ENCODE results near the gene MEPCE. TPM values are rescaled to one million over a fixed set of nuclear protein-coding genes. Genes with fewer than 3 reads are reported as not detected.

The MEPCE gene
- total RNA-seq, 1 donor from 2014 or later, result 32.9 TPM

DNA sequence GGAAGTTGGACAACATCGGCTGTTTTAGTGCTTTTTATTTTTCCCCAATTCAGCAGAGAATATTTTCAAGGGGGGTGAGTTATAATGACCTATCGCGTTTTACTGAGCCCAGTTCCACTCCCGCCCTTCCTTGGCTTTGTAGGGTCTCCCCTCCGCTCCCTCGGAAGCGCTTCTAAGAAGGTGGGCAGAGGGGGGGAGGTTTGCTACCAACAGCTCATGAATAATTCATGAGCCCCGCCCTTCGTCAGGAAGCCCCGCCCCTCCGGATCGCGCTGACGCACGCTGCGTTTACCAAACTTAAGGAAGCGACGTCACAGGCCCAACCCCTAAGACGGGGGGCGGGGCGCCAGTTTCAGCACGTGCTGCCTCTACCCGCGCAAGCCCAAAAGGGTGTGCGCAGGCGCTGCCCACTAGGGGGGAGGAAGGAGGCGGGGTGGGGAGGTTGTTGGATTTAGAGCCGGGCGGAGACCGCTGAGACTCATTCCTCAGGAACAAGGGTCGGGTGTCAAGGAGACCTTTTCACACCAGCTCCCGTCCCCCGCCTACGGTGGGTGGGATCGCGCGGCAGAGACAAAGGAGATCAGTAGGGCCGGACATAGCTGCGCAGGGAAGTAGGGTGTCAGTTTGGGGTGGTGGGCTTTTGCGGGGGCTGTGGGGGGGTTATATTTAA lies 529 bp upstream of the MEPCE start:
- Histone ChIP-seq H3K4me3 (peak overlapping the region; percentile 74 to 82), H3K9me3 (no peaks in the 10 kb centered on the region), H3K27me3 (no peaks in the 10 kb centered on the region), H3K4me1 (peaks cover 4 to 22% of the 10 kb centered on the region in 2 donors), H3K36me3 (peaks cover 7 to 23% of the 10 kb centered on the region in 2 donors), H3K27ac (peak overlapping the region; percentile 99 to 100)
- peak; percentile 100 for DNase-seq (ENCODE audit: low spot score in 2 of 2)
- TF ChIP-seq, protein P1, sequence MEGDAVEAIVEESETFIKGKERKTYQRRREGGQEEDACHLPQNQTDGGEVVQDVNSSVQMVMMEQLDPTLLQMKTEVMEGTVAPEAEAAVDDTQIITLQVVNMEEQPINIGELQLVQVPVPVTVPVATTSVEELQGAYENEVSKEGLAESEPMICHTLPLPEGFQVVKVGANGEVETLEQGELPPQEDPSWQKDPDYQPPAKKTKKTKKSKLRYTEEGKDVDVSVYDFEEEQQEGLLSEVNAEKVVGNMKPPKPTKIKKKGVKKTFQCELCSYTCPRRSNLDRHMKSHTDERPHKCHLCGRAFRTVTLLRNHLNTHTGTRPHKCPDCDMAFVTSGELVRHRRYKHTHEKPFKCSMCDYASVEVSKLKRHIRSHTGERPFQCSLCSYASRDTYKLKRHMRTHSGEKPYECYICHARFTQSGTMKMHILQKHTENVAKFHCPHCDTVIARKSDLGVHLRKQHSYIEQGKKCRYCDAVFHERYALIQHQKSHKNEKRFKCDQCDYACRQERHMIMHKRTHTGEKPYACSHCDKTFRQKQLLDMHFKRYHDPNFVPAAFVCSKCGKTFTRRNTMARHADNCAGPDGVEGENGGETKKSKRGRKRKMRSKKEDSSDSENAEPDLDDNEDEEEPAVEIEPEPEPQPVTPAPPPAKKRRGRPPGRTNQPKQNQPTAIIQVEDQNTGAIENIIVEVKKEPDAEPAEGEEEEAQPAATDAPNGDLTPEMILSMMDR (IDR thresholded peaks at IDR 0.05), result peak in 2 of 3 experiments; percentile 7 to 49
- intact Hi-C loops (cut with DNase I), result loop anchor here (1.0 to 10.0 kb wide), 5 partner anchors 50 to 438 kb away; partner anchors contain the start of genes GNB2, MBLAC1, TRIP6 and TSC22D4

DNA sequence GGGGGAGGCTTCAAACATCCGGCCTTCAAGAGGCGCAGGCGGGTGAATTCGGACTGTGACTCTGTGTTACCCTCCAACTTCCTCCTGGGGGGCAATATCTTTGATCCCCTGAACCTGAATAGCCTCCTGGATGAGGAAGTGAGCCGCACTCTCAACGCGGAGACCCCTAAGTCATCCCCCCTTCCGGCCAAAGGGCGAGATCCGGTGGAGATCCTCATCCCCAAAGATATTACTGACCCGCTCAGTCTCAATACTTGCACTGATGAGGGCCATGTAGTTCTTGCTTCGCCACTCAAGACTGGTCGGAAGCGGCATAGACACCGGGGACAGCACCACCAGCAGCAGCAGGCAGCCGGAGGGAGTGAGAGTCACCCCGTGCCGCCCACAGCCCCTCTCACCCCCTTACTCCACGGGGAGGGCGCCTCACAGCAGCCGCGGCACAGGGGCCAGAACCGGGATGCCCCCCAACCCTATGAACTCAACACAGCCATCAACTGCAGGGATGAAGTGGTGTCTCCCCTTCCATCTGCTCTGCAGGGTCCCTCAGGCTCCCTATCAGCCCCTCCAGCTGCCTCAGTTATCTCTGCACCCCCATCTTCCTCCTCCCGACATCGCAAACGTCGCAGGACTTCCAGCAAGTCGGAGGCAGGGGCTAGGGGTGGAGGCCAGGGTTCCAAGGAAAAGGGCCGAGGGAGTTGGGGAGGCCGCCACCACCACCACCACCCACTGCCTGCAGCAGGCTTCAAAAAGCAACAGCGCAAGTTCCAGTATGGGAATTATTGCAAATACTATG lies 1.1 kb downstream of the MEPCE start:
- H3K9me3 ChIP-seq, result no peaks in the 10 kb centered on the region
- no peaks in the 10 kb centered on the region for H3K27me3 ChIP-seq
- peak overlapping the region; percentile 74 to 82 for H3K4me3 ChIP-seq
- intact Hi-C loops (cut with DNase I), result loop anchor here (10.0 kb wide), 1 partner anchor 814 kb away; the partner anchor contains the start of gene FIS1
- TF ChIP-seq, protein P1 (IDR thresholded peaks at IDR 0.05), result no peak
- peak in 1 of 2 donors; percentile 68 for DNase-seq (ENCODE audit: low spot score in 2 of 2)
- peaks cover 11 to 26% of the 10 kb centered on the region in 2 donors for H3K36me3 ChIP-seq
- H3K4me1 ChIP-seq, result peaks cover 8 to 33% of the 10 kb centered on the region in 2 donors
- H3K27ac ChIP-seq, result peak overlapping the region; percentile 99 to 100

DNA sequence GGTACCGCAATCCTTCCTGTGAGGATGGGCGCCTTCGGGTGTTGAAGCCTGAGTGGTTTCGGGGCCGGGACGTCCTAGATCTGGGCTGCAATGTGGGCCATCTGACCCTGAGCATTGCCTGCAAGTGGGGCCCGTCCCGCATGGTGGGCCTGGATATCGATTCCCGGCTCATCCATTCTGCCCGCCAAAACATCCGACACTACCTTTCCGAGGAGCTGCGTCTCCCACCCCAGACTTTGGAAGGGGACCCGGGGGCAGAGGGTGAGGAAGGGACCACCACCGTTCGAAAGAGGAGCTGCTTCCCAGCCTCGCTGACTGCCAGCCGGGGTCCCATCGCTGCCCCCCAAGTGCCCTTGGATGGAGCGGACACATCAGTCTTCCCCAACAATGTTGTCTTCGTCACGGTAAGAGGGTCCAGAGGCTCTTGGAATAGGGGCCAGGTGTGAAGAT lies 1.7 kb downstream of the MEPCE start:
- H3K4me3 ChIP-seq, result peak overlapping the region in 1 of 2 donors; percentile 82
- TF ChIP-seq, protein P1 (IDR thresholded peaks at IDR 0.05), result no peak
- peaks cover 11 to 26% of the 10 kb centered on the region in 2 donors for H3K36me3 ChIP-seq
- intact Hi-C loops (cut with DNase I), result loop anchor here (10.0 kb wide), 1 partner anchor 813 kb away; the partner anchor contains the start of gene FIS1
- no peaks in the 10 kb centered on the region for H3K9me3 ChIP-seq
- H3K27ac ChIP-seq, result peak overlapping the region; percentile 99 to 100
- H3K4me1 ChIP-seq, result peaks cover 8 to 33% of the 10 kb centered on the region in 2 donors
- H3K27me3 ChIP-seq, result no peaks in the 10 kb centered on the region
- peak in 1 of 2 donors; percentile 70 for DNase-seq (ENCODE audit: low spot score in 2 of 2)

DNA sequence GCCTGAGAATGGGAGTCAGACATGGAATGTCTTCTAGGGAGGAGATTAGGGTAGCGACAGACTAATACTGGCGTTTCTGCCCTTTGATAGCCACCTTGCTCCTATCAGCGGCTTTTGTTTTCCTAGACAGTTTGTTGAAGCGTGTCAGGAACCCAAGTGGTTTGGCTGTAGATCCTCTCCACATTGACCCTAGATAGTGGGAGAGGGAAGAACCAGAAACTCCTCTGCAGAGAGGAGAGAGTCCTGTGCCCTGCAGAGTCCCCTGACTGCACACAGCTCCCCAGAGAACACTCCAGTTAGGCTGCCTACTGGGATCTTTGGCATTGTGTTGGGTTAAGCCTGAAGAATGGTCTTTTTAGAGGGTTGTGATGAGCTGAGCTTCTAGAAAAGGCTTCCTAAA lies 2.4 kb downstream of the MEPCE start:
- H3K4me3 ChIP-seq, result no peak overlapping the region
- TF ChIP-seq, protein P1 (IDR thresholded peaks at IDR 0.05), result no peak
- no peak overlapping the region for H3K27ac ChIP-seq
- intact Hi-C loops (cut with DNase I), result loop anchor here (10.0 kb wide), 1 partner anchor 813 kb away; the partner anchor contains the start of gene FIS1
- peaks cover 8 to 33% of the 10 kb centered on the region in 2 donors for H3K4me1 ChIP-seq
- no peaks in the 10 kb centered on the region for H3K9me3 ChIP-seq
- H3K36me3 ChIP-seq, result peaks cover 11 to 26% of the 10 kb centered on the region in 2 donors
- H3K27me3 ChIP-seq, result no peaks in the 10 kb centered on the region
- DNase-seq (ENCODE audit: low spot score in 2 of 2), result no peak

DNA sequence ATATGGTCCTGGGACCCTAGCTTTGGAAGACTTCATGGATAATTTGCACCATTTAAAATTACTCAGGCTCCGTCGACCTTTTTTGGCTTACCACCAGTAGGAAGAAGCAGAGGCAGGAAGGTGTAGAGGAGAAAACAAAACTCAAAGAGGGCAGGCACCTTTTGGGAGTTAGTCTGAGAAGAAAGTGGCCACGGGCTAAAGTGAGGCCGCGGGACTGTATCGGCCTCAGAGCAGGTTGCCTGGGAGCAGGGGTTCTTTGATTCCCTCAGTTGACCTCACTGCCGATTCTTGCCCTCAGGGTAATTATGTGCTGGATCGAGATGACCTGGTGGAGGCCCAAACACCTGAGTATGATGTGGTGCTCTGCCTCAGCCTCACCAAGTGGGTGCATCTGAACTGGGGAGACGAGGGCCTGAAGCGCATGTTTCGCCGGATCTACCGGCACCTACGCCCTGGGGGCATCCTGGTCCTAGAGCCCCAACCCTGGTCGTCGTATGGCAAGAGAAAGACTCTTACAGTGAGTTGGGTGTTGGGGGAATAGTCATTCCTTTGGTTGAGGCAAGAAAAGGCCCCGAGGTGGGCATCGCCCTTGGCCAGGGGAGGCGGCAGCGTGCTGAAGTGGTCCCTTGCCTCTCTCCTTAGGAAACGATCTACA lies 3.1 kb downstream of the MEPCE start:
- Histone ChIP-seq H3K27ac (peak overlapping the region in 1 of 2 donors; percentile 12), H3K27me3 (no peaks in the 10 kb centered on the region), H3K36me3 (peaks cover 11 to 26% of the 10 kb centered on the region in 2 donors), H3K4me3 (no peak overlapping the region), H3K4me1 (peaks cover 6 to 32% of the 10 kb centered on the region in 2 donors), H3K9me3 (no peaks in the 10 kb centered on the region)
- intact Hi-C loops (cut with DNase I), result loop anchor here (10.0 kb wide), 1 partner anchor 812 kb away; the partner anchor contains the start of gene FIS1
- no peak for DNase-seq (ENCODE audit: low spot score in 2 of 2)
- TF ChIP-seq, protein P1 (IDR thresholded peaks at IDR 0.05), result no peak

All from ascending aorta (tissue), 2 donors.